ENCODE data around the gene MOB3B. TPM values are rescaled to one million over a fixed set of nuclear protein-coding genes. Genes with fewer than 3 reads are reported as not detected.

The MOB3B gene
- total RNA-seq, 1 experiment from 2014 or later = 0.03 TPM

DNA sequence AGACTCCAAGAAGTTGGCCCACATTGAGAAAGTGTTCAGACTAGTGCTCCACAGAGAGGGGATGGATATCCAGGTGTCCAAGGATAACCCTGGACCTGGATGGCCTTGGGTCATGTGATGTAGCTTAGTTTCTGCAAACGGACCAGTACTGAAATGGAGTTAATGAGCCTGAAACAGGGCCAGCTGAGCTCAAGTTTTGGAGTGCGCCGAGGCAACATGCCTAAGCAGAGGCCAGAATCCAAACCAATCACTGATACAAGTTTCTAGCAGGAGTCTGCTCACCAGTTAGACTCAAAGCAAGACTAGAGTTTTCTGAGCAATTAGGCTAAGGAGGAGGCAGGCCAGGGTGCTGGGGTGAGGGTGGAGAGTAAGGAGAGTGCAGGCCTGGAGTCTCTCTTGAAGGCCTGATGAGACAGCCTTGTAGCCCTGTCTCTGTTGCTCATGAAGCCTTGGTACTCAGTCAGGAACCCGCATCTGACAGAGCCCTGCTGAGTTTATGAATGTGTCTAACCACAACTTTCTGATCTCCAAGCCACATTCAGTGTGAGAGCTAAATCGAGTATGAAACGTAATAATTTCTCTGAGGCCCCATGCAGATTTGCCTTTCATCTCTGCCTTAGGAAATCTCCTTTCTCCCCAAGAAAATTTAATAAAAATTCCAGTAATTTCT lies 163.8 kb downstream of the MOB3B start:
- Histone ChIP-seq H3K4me3 (ENCODE audit: low read depth in 2 of 2, low read length in 2 of 2) (no peak overlapping the region), H3K4me1 (ENCODE audit: control insufficient read depth, insufficient read depth, low read length) (no peaks in the 10 kb centered on the region), H3K27ac (ENCODE audit: low read length) (no peak overlapping the region), H3K36me3 (ENCODE audit: control insufficient read depth, insufficient read depth, low read length) (no peaks in the 10 kb centered on the region), H3K9me3 (ENCODE audit: control insufficient read depth, insufficient read depth, low read depth, low read length) (no peaks in the 10 kb centered on the region), H3K27me3 (ENCODE audit: control insufficient read depth, insufficient read depth, low read length) (no peaks in the 10 kb centered on the region)
- TF ChIP-seq, protein P1, sequence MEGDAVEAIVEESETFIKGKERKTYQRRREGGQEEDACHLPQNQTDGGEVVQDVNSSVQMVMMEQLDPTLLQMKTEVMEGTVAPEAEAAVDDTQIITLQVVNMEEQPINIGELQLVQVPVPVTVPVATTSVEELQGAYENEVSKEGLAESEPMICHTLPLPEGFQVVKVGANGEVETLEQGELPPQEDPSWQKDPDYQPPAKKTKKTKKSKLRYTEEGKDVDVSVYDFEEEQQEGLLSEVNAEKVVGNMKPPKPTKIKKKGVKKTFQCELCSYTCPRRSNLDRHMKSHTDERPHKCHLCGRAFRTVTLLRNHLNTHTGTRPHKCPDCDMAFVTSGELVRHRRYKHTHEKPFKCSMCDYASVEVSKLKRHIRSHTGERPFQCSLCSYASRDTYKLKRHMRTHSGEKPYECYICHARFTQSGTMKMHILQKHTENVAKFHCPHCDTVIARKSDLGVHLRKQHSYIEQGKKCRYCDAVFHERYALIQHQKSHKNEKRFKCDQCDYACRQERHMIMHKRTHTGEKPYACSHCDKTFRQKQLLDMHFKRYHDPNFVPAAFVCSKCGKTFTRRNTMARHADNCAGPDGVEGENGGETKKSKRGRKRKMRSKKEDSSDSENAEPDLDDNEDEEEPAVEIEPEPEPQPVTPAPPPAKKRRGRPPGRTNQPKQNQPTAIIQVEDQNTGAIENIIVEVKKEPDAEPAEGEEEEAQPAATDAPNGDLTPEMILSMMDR (IDR thresholded peaks at IDR 0.05) = no peak
- no peak for TF ChIP-seq TCF7L2 (IDR thresholded peaks at IDR 0.05; ENCODE audit: low read depth, low read length)
- CTCF ChIA-PET = no interaction called here
- DNase-seq (ENCODE audit: low read depth, low spot score) (no peak), ATAC-seq (no peak)
- POLR2A ChIA-PET = no interaction called here
- in situ Hi-C loops (cut with HindIII; ENCODE audit: low pct_unique_long_range_greater_than_20kb, low sequenced_read_pairs) = no loop called here
- intact Hi-C loops (cut with micrococcal nuclease; ENCODE audit: unreplicated experiment) = no loop called here
- BruUV-seq (replicated peaks) = no TSS peak

DNA sequence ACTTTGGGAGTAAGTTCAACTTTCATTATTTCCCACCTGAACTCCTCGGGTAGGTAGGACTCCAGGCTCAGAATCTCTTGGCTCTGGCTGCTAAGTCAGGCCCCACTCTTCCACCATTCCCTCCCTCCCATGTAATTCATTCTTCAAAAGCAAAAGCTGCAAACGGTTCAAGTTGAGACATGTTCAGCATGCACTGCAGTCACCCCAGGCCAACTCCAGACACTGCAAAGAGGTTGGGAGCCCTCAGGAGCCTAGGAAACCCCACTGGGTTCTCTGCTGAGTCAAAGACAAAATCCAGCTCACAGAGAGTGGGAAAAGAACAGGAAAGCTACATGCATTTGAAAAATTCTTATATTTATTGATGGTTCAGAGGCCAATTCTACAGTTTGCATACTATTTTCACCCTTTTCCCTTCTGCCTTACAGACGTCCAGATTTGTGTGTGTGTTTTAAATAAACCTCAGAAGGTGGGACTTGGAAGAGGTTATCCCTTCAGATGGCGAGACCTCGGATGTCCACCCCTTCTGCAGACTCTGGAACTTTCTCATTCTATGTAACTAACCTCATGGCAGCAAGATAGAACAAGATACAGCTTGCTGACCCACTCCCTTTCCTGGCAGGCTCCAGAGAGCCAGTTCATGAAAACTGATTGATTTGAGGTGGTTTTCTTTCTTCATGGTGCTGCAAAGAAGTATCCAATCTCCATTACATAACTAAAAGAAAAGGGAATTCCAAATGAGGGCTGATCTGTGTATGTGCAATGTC lies 167.0 kb downstream of the MOB3B start:
- DNase-seq (ENCODE audit: low read depth, low spot score) (no peak), ATAC-seq (no peak)
- H3K4me3 ChIP-seq (ENCODE audit: low read depth in 2 of 2, low read length in 2 of 2) = no peak overlapping the region
- ChIA-PET CTCF (no interaction called here), POLR2A (no interaction called here)
- no peaks in the 10 kb centered on the region for H3K27me3 ChIP-seq (ENCODE audit: control insufficient read depth, insufficient read depth, low read length)
- no peaks in the 10 kb centered on the region for H3K4me1 ChIP-seq (ENCODE audit: control insufficient read depth, insufficient read depth, low read length)
- intact Hi-C loops (cut with micrococcal nuclease; ENCODE audit: unreplicated experiment) (no loop called here), in situ Hi-C loops (cut with HindIII; ENCODE audit: low pct_unique_long_range_greater_than_20kb, low sequenced_read_pairs) (no loop called here)
- H3K36me3 ChIP-seq (ENCODE audit: control insufficient read depth, insufficient read depth, low read length) = no peaks in the 10 kb centered on the region
- TF ChIP-seq TCF7L2 (IDR thresholded peaks at IDR 0.05; ENCODE audit: low read depth, low read length) = no peak
- TF ChIP-seq, protein P1 (IDR thresholded peaks at IDR 0.05) = no peak
- BruUV-seq (replicated peaks) = no TSS peak
- no peak overlapping the region for H3K27ac ChIP-seq (ENCODE audit: low read length)
- no peaks in the 10 kb centered on the region for H3K9me3 ChIP-seq (ENCODE audit: control insufficient read depth, insufficient read depth, low read depth, low read length)

DNA sequence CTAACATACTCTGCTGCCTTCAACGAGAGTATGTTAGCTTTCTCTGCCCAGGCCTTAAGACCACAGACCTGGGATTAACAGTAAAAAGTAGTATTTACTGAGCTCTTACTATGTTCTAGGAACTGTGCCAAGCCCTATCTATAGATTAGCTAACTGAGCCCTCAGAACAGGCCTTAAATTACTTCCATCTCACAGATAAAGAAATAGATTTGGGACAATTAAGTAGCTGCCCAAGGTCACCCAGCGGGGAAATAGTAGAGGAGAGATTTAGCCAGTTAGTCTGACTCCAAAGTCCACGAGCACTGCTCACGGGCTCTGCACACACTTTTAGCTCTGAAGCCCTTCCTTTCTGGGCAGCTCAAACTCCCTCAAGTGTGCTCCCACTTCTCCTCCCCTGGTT lies 168.1 kb downstream of the MOB3B start:
- H3K4me3 ChIP-seq (ENCODE audit: low read depth in 2 of 2, low read length in 2 of 2) = no peak overlapping the region
- ATAC-seq = no peak
- no TSS peak for BruUV-seq (replicated peaks)
- H3K9me3 ChIP-seq (ENCODE audit: control insufficient read depth, insufficient read depth, low read depth, low read length) = no peaks in the 10 kb centered on the region
- TF ChIP-seq, protein P1 (IDR thresholded peaks at IDR 0.05) = no peak
- TF ChIP-seq, protein P2, sequence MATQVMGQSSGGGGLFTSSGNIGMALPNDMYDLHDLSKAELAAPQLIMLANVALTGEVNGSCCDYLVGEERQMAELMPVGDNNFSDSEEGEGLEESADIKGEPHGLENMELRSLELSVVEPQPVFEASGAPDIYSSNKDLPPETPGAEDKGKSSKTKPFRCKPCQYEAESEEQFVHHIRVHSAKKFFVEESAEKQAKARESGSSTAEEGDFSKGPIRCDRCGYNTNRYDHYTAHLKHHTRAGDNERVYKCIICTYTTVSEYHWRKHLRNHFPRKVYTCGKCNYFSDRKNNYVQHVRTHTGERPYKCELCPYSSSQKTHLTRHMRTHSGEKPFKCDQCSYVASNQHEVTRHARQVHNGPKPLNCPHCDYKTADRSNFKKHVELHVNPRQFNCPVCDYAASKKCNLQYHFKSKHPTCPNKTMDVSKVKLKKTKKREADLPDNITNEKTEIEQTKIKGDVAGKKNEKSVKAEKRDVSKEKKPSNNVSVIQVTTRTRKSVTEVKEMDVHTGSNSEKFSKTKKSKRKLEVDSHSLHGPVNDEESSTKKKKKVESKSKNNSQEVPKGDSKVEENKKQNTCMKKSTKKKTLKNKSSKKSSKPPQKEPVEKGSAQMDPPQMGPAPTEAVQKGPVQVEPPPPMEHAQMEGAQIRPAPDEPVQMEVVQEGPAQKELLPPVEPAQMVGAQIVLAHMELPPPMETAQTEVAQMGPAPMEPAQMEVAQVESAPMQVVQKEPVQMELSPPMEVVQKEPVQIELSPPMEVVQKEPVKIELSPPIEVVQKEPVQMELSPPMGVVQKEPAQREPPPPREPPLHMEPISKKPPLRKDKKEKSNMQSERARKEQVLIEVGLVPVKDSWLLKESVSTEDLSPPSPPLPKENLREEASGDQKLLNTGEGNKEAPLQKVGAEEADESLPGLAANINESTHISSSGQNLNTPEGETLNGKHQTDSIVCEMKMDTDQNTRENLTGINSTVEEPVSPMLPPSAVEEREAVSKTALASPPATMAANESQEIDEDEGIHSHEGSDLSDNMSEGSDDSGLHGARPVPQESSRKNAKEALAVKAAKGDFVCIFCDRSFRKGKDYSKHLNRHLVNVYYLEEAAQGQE (IDR thresholded peaks at IDR 0.05; ENCODE audit: insufficient read depth in 1 of 2, low read depth in 2 of 2, low read length in 1 of 2) = no peak
- TF ChIP-seq SIN3A (IDR thresholded peaks at IDR 0.05; ENCODE audit: borderline replicate concordance, insufficient read depth, low read depth, low read length) (no peak), POLR2AphosphoS5 (IDR thresholded peaks at IDR 0.05; ENCODE audit: low read depth, low read length) (no peak), TCF7L2 (IDR thresholded peaks at IDR 0.05; ENCODE audit: low read depth, low read length) (no peak)
- intact Hi-C loops (cut with micrococcal nuclease; ENCODE audit: unreplicated experiment) (no loop called here), in situ Hi-C loops (cut with HindIII; ENCODE audit: low pct_unique_long_range_greater_than_20kb, low sequenced_read_pairs) (no loop called here)
- no peak overlapping the region for H3K27ac ChIP-seq (ENCODE audit: low read length)
- CTCF ChIA-PET = no interaction called here
- DNase-seq (ENCODE audit: low read depth, low spot score) = no peak
- POLR2A ChIA-PET = no interaction called here
- H3K4me1 ChIP-seq (ENCODE audit: control insufficient read depth, insufficient read depth, low read length) = no peaks in the 10 kb centered on the region
- no peaks in the 10 kb centered on the region for H3K27me3 ChIP-seq (ENCODE audit: control insufficient read depth, insufficient read depth, low read length)
- no peaks in the 10 kb centered on the region for H3K36me3 ChIP-seq (ENCODE audit: control insufficient read depth, insufficient read depth, low read length)

Measured in Panc1 (cell line).